ENCODE measurements around the gene MUC20.
"Not testable (repeated sequence)": the region's sequence is repeated elsewhere in the genome, so short reads cannot be mapped to it uniquely, and the experiment has no call there.

Gene MUC20

DNA sequence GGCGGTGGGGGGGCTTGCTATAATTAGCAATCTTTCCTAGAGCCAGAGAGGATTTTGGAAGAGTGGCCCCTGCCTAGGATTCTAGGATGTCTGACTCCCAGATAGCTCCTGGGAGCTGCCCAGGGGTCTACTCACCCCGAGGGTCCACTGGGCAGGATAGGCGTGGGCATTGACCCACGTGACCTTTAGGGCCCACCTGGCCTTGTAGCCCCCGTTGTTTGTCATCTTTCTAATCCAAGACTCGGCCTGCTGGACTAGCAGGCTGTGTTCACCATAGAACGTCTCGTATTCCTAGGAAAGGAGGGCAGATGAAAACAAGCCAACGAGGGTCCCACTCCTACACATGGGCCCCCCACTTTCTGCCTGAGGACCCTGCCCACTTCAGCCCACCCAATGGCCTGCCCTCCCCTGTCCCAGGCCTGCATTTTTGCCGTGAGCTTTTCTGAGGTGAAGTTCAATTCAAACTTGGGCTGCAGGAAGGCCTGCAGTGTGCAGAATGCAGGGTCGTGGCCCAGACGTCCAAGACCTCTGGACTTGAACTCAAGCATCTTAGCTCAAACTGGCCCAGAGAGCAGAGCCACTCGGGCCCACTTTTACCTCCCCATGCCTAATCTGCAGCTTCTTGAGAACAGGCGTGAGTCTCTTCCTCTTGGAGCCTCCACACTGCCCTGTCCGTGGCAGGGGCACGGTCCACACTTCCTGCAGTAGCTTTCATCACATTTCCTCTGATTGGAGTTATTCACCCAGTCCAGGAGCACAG lies 49.5 kb downstream of the MUC20 start:
- no peak for DNase-seq (ENCODE audit: low read depth in 4 of 4, low spot score in 1 of 4)

DNA sequence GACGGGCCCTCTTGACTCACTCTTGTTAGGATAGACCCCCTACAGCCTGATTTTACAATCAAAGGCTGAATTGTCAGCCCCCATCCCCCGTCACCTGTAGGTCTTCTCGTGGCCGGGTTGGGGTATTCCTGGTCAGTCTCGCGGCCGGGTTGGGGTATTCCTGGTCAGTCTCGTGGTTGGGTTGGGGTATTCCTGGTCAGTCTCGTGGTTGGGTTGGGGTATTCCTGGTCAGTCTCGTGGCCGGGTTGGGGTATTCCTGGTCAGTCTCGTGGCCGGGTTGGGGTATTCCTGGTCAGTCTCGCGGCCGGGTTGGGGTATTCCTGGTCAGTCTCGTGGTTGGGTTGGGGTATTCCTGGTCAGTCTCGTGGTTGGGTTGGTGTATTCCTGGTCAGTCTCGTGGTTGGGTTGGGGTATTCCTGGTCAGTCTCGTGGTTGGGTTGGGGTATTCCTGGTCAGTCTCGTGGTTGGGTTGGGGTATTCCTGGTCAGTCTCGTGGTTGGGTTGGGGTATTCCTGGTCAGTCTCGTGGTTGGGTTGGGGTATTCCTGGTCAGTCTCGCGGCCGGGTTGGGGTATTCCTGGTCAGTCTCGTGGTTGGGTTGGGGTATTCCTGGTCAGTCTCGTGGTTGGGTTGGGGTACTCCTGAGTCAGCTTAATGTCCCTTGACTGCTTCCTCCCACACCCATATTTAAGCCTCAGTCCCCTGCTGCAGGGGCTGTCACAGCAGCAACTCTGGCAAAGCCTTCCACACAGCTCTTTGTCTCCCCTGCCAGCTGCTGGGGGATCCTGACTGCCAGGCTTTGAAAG lies 50.3 kb downstream of the MUC20 start:
- DNase-seq (ENCODE audit: low read depth in 4 of 4, low spot score in 1 of 4), result not testable (repeated sequence)

DNA sequence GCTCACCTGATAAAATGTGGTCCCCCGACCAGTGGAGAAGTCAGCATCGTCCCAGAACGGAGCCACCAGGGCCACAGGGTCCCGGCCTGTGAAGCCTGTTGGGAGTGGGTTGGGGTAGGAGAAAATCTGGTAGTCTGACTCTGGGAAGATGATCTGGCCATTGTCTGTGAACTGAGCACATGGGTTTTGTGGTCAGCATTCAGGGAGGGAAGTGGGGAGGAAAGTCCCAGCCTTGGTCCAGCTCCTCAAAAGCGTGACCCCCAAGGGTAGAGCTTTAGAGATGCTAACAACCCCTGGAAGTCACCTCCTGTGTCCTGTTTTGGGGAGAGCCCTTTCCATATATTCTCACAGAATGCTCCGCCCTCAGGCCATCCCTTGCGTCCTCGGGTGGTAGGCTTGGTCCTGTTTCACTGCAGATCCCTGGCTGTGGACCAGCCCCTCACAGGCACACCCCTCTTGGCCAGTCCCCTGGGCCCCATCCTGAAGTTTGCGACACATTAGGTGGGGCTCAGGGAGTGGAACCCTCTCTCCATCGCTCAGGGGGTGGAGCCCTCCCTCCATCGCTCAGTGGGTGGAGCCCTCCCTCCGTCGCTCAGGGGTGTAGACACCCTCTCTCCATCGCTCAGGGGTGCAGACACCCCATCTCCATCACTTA lies 51.0 kb downstream of the MUC20 start:
- DNase-seq (ENCODE audit: low read depth in 4 of 4, low spot score in 1 of 4), result no peak

DNA sequence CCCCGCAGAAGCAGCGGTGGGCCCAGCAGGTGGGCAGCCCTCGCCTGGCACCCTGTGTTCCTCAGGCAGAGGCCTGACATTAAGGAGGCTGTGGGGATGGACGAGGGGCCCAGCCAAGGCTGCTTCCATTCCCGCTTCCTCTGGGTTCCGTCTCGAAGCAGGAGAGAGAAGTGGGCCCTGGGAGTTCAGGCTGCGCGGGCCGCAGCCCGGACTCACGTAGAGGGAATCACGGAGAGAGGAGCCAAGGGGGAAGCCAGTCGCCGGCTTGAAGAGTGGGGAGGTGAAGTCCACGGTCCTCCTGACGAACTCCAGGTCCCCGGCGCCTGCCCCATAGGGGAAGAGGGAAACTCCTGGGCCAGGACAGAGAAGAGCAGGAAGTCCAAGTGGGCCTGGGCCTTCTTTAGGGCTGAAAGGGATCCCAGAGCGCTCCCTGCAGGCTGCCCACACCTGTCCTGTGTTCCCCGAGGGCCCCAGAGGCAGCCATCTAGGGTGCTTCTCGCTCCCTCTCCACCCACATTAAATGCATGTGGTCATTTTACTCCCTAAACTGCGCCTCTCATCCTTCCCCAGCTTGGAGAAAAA lies 53.3 kb downstream of the MUC20 start:
- no peak for DNase-seq (ENCODE audit: low read depth in 4 of 4, low spot score in 1 of 4)

DNA sequence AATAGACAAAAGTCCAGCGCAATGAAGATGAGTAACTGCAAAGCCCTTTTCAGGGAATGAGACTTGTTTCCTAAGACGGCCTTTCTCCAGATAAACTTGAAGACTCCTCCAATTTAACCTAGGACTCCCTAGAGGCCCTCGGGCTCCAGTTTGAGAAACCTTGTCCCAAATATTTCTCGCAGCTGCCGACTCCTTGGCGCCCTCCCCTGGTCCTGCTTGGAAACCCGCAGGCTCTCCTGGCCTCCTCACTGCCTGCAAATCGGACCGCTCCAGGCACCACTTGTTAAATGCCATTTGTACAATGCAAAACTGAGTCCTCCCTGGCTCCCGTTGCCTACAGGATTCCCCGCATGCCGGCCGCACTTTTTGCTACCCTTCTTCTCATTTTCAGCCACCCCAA lies 54.1 kb downstream of the MUC20 start:
- DNase-seq (ENCODE audit: low read depth in 4 of 4, low spot score in 1 of 4), result no peak

DNA sequence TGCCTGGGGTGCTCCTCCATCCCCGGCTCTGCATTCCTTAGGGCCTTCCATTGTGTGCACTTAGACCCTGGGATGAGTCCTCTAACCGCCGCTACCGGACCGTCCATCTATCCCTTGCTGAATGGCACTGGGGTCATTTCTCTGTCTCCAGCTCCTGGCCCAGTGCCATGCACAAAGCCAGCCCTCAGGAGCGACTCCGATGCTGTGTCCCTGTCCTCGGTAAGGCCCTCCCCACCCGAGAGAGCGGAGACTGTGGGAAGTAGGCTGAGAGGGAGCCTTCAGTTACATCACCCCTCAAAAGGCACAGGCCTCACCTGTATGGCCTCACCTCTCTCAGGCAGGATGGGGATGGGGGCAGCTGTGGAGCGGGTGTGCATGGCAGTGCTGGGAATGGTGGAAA lies 57.2 kb downstream of the MUC20 start:
- DNase-seq (ENCODE audit: low read depth in 4 of 4, low spot score in 1 of 4), result no peak

DNA sequence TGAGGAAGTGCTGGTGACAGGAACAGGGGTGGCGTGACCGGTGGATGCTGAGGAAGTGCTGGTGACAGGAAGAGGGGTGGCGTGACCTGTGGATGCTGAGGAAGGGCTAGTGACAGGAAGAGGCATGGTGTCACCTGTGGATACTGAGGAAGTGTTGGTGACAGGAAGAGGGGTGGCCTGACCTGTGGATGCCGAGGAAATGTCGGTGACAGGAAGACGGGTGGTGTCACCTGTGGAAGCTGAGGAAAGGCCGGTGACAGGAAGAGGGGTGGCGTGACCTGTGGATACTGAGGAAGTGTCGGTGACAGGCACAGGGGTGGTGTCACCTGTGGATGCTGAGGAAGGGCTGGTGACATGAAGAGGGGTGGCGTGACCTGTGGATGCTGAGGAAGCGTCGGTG lies 60.5 kb downstream of the MUC20 start:
- DNase-seq (ENCODE audit: low read depth in 4 of 4, low spot score in 1 of 4), result not testable (repeated sequence)
